Measurements from ENCODE around the gene MIDN. TPM values are rescaled to one million over a fixed set of nuclear protein-coding genes. Genes with fewer than 3 reads are reported as not detected.

The MIDN gene
- total and polyA plus RNA-seq, 8 donors, result 34.3 to 115 (median 58.9) TPM

GRCh38 chr19:1295169-1296012 lies 47.0 kb downstream of the MIDN start:
- no peaks in the 10 kb centered on the region for H3K9me3 ChIP-seq
- intact Hi-C loops (cut with DNase I), result no loop called here
- H3K4me1 ChIP-seq, result peaks cover 3 to 4% of the 10 kb centered on the region in 2 donors
- no peak for TF ChIP-seq CTCF (IDR thresholded peaks at IDR 0.05)
- H3K27ac ChIP-seq, result no peak overlapping the region
- H3K27me3 ChIP-seq, result peaks cover 11 to 91% of the 10 kb centered on the region in 2 donors
- H3K4me3 ChIP-seq, result no peak overlapping the region
- DNase-seq, result peak in 1 of 4 donors; percentile 37
- ATAC-seq, result no peak
- no peaks in the 10 kb centered on the region for H3K36me3 ChIP-seq

- peaks cover 3 to 4% of the 10 kb centered on the region in 2 donors for H3K4me1 ChIP-seq
- no peak for TF ChIP-seq CTCF (IDR thresholded peaks at IDR 0.05)
- intact Hi-C loops (cut with DNase I), result no loop called here
These were observed 47.7 kb downstream of the MIDN start for GRCh38 chr19:1296078-1296477.

GRCh38 chr19:1296575-1297271 lies 48.3 kb downstream of the MIDN start:
- ATAC-seq (no peak), DNase-seq (no peak)
- Histone ChIP-seq H3K9me3 (no peaks in the 10 kb centered on the region), H3K36me3 (no peaks in the 10 kb centered on the region), H3K4me1 (peaks cover 3 to 4% of the 10 kb centered on the region in 2 donors), H3K27me3 (peaks cover 11 to 82% of the 10 kb centered on the region in 2 donors), H3K27ac (no peak overlapping the region), H3K4me3 (no peak overlapping the region)
- TF ChIP-seq CTCF (IDR thresholded peaks at IDR 0.05), result no peak
- intact Hi-C loops (cut with DNase I), result no loop called here

More at GRCh38 chr19:1296078-1296477, 47.7 kb downstream of the MIDN start:
- DNase-seq (no peak), ATAC-seq (no peak)
- no peaks in the 10 kb centered on the region for H3K9me3 ChIP-seq
- H3K27me3 ChIP-seq, result peaks cover 11 to 87% of the 10 kb centered on the region in 2 donors
- H3K4me3 ChIP-seq, result no peak overlapping the region
- H3K27ac ChIP-seq, result no peak overlapping the region
- H3K36me3 ChIP-seq, result no peaks in the 10 kb centered on the region

GRCh38 chr19:1298235-1298634 lies 49.9 kb downstream of the MIDN start:
- intact Hi-C loops (cut with DNase I), result no loop called here
- no peak overlapping the region for H3K27ac ChIP-seq
- H3K9me3 ChIP-seq, result no peaks in the 10 kb centered on the region

More at GRCh38 chr19:1298235-1298634, 49.9 kb downstream of the MIDN start:
- DNase-seq, result no peak
- ATAC-seq, result no peak
- Histone ChIP-seq H3K27me3 (peaks cover 11 to 76% of the 10 kb centered on the region in 2 donors), H3K4me1 (peaks cover 3 to 4% of the 10 kb centered on the region in 2 donors), H3K36me3 (no peaks in the 10 kb centered on the region), H3K4me3 (no peak overlapping the region)
- TF ChIP-seq CTCF (IDR thresholded peaks at IDR 0.05), result no peak
